KMS-11 (cell line): ENCODE data around the gene BEND4.

Experiments used
- H2AFZ ChIP-seq: fragments of 200-600 bp; sonication (generic); 2 replicates; pipeline ENCODE4 v1.6.1; 2016; ENCODE audit warnings: antibody characterized with exemption, mixed run types, low read depth
- H3K27ac ChIP-seq: fragments of 200-600 bp; sonication (generic); 2 replicates; pipeline ENCODE4 v1.6.1; 2016; ENCODE audit warnings: mild to moderate bottlenecking, mixed run types
- H3K27me3 ChIP-seq: fragments of 200-600 bp; sonication (generic); 2 replicates; pipeline ENCODE4 v1.6.1; 2017; ENCODE audit warnings: mild to moderate bottlenecking, low read depth, mixed run types, moderate library complexity; ENCODE audit not compliant: insufficient read depth
- H3K36me3 ChIP-seq: fragments of 200-600 bp; sonication (generic); 2 replicates; pipeline ENCODE4 v1.6.1; 2017; ENCODE audit warnings: mild to moderate bottlenecking, mixed run types; ENCODE audit not compliant: insufficient read depth
- H3K4me1 ChIP-seq: fragments of 200-600 bp; sonication (generic); 2 replicates; pipeline ENCODE4 v1.6.1; 2016; ENCODE audit warnings: mild to moderate bottlenecking, low read depth, mixed run types; ENCODE audit not compliant: poor library complexity, severe bottlenecking
- H3K4me2 ChIP-seq: fragments of 200-600 bp; sonication (generic); 2 replicates; pipeline ENCODE4 v1.7.0; 2016; ENCODE audit warnings: mild to moderate bottlenecking, mixed run types
- H3K4me3 ChIP-seq: fragments of 200-600 bp; sonication (generic); IDR thresholded peaks from 2 replicates; pipeline ENCODE4 v1.6.1; 2017; ENCODE audit warnings: low read depth, low read length, mixed read lengths; ENCODE audit not compliant: insufficient read depth
- H3K79me2 ChIP-seq: fragments of 200-600 bp; sonication (generic); 2 replicates; pipeline ENCODE4 v1.6.1; 2016; ENCODE audit warnings: low read depth, mixed run types; ENCODE audit not compliant: insufficient read depth
- H3K9ac ChIP-seq: fragments of 200-600 bp; sonication (generic); 2 replicates; pipeline ENCODE4 v1.6.1; 2016; ENCODE audit warnings: mild to moderate bottlenecking, mixed run types
- H4K20me1 ChIP-seq: fragments of 200-600 bp; sonication (generic); 2 replicates; pipeline ENCODE4 v1.6.1; 2016; ENCODE audit warnings: mild to moderate bottlenecking, mixed run types; ENCODE audit not compliant: insufficient read depth
- TF ChIP-seq, protein P1 (sequence below): fragments of 200-600 bp; sonication (generic); conservative IDR thresholded peaks from 2 replicates; pipeline ENCODE4 v1.6.1; 2017; ENCODE audit warnings: low read depth, mild to moderate bottlenecking, antibody characterized with exemption, low read length, moderate library complexity, mixed read lengths

BEND4 gene

DNA sequence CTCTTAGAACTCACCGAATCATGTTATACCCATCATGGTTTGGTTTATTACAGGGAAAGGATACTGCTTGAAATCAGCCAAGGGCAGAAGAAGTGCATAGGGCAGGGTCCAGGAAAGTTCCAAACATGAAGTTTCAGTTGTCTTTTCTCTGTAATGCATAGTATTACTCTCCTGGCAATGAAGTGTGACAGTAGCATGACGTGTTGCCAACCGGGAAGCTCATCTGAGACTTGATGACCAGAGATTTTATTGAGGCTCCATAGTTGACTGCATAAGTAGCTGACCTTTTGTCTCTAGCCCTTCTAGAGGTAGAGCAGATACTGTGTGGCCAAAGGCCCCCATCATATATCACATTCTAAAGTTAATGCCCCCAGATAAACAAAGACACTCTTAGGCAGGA, 72.1 kb downstream of the BEND4 start:
- H3K27ac ChIP-seq: no peak overlapping the region

DNA sequence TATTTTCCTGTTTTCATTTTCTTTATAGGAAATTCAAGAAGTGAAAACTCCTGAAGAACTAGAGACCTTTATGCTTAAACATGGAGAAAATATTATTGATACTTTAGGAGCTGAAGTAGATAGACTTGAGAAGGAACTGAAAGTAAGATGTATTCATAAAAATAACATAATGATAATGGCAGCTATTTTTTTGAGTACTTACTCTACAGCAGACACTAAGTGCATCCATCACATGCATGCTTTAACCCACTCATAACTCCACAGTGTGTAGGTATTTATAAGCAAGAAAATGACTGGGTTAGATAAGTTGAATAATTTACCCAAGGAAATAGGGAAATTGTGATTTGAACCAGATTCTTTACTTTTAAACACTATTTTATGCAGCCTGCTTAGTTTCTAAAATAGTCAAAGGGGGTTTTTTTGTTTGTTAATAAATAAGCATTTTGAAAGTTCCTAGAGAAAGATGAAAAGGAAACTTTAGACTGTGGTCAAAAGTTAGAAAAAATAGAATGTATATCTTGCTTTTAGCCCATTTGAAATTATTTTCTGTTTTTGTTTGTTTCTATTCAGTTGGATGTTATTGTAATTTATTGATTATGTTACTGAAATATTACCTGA, 74.2 kb downstream of the BEND4 start:
- Histone ChIP-seq H3K9ac (no peak overlapping the region), H3K27me3 (no peaks in the 10 kb centered on the region), H2AFZ (no peak overlapping the region), H3K4me2 (no peak overlapping the region), H3K4me3 (no peak overlapping the region), H3K27ac (no peak overlapping the region), H3K79me2 (no peaks in the 10 kb centered on the region), H4K20me1 (no peaks in the 10 kb centered on the region), H3K4me1 (peaks cover 9% of the 10 kb centered on the region), H3K36me3 (no peaks in the 10 kb centered on the region)
- TF ChIP-seq, protein P1, sequence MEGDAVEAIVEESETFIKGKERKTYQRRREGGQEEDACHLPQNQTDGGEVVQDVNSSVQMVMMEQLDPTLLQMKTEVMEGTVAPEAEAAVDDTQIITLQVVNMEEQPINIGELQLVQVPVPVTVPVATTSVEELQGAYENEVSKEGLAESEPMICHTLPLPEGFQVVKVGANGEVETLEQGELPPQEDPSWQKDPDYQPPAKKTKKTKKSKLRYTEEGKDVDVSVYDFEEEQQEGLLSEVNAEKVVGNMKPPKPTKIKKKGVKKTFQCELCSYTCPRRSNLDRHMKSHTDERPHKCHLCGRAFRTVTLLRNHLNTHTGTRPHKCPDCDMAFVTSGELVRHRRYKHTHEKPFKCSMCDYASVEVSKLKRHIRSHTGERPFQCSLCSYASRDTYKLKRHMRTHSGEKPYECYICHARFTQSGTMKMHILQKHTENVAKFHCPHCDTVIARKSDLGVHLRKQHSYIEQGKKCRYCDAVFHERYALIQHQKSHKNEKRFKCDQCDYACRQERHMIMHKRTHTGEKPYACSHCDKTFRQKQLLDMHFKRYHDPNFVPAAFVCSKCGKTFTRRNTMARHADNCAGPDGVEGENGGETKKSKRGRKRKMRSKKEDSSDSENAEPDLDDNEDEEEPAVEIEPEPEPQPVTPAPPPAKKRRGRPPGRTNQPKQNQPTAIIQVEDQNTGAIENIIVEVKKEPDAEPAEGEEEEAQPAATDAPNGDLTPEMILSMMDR: no peak

More for the DNA sequence above, 72.1 kb downstream of the BEND4 start:
- Histone ChIP-seq H3K79me2 (no peaks in the 10 kb centered on the region), H3K4me1 (peaks cover 9% of the 10 kb centered on the region), H3K36me3 (no peaks in the 10 kb centered on the region), H3K4me2 (no peak overlapping the region), H2AFZ (no peak overlapping the region), H3K27me3 (no peaks in the 10 kb centered on the region), H3K9ac (no peak overlapping the region), H3K4me3 (no peak overlapping the region), H4K20me1 (no peaks in the 10 kb centered on the region)
- TF ChIP-seq, protein P1: no peak

DNA sequence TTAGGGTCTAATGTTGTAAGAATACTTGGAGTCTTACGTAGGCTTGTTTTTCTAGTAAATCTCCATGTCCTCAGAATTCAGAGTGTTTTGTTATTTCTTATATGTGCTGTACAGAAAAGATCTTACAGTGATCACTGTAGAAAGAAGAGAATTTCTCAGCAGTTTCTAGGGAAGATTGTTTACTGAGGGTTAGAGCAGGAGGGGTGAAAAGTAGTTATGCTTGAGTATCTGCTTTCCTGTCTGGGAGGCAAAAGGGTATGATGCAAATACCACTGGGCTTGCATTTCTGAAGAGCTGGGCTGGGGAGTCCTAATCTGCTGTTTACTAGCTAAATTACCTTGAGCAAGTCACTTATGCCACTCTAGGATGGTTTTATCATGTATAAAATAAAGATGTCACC, 78.2 kb downstream of the BEND4 start:
- H3K4me1 ChIP-seq: peaks cover 9% of the 10 kb centered on the region
- no peak overlapping the region for H3K4me3 ChIP-seq
- H3K4me2 ChIP-seq: no peak overlapping the region
- H3K79me2 ChIP-seq: no peaks in the 10 kb centered on the region
- no peaks in the 10 kb centered on the region for H3K36me3 ChIP-seq
- TF ChIP-seq, protein P1: no peak
- H2AFZ ChIP-seq: no peak overlapping the region
- H3K27me3 ChIP-seq: no peaks in the 10 kb centered on the region
- H3K27ac ChIP-seq: no peak overlapping the region
- no peak overlapping the region for H3K9ac ChIP-seq
- H4K20me1 ChIP-seq: no peaks in the 10 kb centered on the region

DNA sequence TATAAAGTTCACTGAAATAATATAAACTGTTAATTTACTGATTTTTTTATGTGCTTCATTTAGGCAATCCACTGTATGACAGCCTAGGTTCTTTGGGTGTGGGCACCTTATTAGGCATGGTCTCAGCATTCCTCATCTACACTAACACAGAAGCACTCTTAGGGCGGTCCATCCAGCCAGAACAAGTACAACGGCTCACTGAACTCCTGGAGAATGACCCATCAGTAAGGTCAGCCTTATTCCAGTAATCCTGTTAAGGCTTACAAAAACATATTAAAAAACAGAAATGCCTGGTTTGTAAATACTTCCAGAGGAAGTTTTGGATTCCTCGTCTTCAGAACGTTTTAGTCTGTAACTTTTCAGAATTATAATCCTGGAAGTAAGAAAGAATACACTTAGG, 82.0 kb downstream of the BEND4 start:
- Histone ChIP-seq H3K9ac (no peak overlapping the region), H4K20me1 (no peaks in the 10 kb centered on the region), H3K4me2 (no peak overlapping the region), H3K4me3 (no peak overlapping the region), H3K36me3 (no peaks in the 10 kb centered on the region), H3K27me3 (no peaks in the 10 kb centered on the region), H3K4me1 (no peaks in the 10 kb centered on the region), H3K27ac (no peak overlapping the region), H2AFZ (no peak overlapping the region), H3K79me2 (no peaks in the 10 kb centered on the region)
- TF ChIP-seq, protein P1: no peak
